Femur (tissue), 1 donor: ENCODE measurements around the gene ABCD1.
A peak's percentile ranks its signal among the peaks of the same experiment; 100 is the strongest.
"Not testable (repeated sequence)": the region's sequence is repeated elsewhere in the genome, so short reads cannot be mapped to it uniquely, and the experiment has no call there.

Experiments used
- DNase-seq: peaks from one replicate; pipeline ENCODE4 v3.0.0-alpha.2; 2017

Gene ABCD1

DNA sequence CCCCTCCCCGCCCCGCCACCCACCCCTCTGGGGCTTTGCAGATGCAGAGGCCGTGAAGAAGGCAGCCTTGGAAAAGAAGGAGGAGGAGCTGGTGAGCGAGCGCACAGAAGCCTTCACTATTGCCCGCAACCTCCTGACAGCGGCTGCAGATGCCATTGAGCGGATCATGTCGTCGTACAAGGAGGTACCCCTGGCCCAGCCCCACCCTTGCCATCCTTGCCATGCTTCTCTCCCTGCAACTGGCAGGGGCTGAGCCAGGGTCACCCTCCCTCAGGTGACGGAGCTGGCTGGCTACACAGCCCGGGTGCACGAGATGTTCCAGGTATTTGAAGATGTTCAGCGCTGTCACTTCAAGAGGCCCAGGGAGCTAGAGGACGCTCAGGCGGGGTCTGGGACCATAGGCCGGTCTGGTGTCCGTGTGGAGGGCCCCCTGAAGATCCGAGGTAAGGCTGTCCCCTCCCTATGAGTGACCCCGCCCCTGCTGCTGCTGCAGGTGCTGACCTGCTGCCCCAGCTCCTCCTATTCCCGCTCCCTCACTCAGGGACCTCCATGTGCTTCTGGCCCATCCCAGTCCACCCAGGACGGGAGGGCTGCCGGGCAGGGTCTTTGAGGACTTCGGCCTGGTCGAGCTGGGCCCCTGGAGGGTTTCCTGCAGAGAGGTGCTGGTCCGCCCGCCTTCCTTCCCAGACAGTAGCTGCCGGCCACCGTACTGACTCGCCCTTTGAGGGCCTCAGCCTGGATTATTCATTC, 11.6 kb downstream of the ABCD1 start:
- DNase-seq, result no peak

DNA sequence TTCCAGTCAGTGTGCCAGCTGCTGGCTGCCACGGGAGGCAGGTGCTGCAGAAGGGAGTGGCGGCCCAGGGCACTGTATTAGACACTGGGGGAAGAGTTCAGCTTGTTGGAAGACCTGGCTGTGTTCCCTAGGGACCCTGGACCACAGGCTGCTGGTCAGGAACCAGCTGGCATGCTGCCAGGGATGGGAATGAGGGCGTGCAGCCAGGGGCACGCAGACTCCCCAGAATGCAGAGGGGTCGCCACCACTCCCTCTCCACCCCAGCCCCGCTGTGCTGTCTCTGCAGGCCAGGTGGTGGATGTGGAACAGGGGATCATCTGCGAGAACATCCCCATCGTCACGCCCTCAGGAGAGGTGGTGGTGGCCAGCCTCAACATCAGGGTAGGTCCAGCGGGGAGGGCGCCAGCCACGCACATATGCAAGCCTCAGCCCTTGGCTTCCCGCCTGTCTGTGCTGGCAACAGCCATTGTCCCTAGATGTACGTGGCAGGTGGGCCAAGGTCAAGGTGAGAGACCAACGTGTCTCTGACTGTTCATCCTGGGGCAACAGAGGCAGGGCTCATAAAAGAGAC, 12.3 kb downstream of the ABCD1 start:
- no peak for DNase-seq

DNA sequence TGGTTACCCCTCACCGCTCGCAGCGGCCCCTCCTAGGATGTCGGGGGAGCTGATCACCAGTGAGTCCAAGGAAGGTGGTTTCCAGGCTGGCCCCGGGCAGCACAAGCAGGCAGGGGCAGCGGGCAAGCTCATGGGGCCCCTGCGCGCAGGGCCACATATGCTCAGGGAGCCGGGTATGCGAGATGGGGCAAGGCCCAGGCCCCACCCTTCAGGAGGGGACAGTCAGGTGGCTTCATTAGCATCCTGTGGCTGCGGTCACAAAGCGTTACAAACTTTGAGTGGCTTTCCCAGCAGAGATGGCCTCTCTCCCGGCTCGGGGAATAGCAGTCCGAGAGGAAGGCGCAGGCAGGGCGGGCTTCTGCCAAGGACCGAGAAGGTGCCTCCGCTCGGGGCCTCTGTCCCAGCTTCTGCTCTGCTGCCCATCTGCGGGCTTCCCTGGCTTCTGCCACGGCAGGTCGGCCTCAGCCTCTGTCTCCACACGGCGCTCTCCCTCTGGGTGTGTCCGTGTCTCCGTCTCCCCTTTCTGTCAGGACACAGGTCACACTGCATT, 13.5 kb downstream of the ABCD1 start:
- no peak for DNase-seq

DNA sequence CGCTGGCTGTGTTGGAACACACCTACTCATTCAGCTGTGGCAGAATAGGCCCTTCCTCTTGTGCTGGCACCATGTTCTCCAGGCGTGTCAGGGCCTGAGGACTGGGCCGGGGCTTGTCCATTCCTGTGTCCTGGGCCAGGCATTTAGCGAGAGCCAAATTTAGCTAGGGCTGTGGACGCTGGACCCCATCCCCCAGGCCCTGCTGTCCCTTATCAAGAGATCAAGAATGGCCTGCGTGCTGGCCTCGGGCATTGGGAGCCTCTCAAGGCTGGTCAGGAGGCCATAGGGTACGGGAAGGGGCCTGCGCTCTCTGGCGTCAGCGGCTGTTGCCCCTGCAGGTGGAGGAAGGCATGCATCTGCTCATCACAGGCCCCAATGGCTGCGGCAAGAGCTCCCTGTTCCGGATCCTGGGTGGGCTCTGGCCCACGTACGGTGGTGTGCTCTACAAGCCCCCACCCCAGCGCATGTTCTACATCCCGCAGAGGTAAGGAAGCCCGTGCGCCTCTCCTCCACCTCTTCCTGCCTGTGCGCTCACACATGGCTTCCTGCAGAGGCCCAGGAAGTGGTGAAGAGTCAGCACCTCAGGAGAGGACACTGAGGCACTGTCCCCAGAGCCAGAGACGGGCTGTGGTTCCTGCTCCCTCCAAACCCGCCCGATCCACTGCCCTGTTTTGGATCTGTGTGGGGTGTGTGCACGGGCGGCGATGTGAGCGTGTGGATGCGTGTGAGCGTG, 15.3 kb downstream of the ABCD1 start:
- no peak for DNase-seq

DNA sequence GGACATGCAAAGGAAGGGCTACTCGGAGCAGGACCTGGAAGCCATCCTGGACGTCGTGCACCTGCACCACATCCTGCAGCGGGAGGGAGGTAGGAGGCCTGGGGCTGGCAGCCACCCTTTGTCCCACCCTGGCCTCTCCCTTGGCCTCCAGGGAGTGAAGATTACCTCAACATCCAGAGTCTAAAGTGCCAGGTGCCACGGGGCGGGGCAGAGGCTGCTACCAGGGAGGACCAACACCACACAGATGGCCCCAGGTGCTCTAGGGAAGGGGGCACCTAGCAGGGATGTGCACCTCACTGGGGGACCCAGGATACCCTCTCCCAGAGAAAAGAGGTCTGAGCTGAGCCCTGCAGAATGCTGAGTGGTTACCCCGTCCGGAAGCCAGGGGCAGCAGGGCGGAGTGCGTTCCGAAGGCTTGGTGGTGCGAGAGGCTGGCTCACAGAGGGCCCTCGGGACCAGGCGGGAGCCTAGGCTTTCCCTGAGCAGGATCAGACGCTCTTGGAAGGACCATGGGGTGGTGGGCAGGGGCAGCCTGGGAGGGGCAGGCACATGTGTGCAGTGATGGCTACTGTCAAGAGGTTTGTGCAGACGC, 16.1 kb downstream of the ABCD1 start:
- no peak for DNase-seq

DNA sequence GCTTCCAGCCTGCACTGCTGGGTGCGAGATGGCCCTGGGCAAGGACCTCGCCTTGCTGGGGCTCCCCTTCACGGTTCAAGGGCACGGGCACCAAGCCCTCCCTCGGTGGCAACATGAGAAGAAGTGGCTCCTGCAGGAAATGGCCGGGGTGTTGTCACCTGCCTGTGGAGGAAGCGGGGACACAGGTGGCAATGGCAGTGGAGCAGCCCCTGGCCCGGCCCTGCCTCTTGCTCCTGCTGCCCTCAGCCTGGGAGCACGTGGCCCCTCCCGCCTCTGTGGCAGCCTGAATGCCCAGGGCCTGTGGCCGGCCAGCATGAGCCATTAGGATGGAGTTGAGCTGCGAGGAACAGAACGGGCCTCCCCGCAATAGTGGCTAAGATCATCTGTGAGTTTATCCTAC, 16.8 kb downstream of the ABCD1 start:
- no peak for DNase-seq

DNA sequence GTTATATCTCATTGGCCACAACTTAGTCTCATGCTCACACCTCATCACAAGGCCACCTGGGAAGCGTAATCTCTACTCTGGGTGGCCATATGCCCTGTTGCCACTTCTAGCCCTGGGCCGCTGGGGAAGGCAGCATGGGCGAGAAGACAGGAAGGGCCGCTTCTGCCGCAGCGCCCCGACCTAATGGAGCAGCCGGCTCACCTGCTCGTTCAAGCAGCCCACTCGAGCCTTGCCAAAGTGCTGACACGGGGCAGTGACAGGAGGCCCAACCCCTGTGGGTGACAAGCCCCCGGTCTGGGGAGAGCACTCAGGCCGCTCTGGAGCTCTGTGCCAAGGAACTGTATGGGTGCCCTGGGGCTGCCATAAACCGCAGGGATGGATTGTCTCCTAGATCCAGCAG, 17.5 kb downstream of the ABCD1 start:
- DNase-seq, result not testable (repeated sequence)

DNA sequence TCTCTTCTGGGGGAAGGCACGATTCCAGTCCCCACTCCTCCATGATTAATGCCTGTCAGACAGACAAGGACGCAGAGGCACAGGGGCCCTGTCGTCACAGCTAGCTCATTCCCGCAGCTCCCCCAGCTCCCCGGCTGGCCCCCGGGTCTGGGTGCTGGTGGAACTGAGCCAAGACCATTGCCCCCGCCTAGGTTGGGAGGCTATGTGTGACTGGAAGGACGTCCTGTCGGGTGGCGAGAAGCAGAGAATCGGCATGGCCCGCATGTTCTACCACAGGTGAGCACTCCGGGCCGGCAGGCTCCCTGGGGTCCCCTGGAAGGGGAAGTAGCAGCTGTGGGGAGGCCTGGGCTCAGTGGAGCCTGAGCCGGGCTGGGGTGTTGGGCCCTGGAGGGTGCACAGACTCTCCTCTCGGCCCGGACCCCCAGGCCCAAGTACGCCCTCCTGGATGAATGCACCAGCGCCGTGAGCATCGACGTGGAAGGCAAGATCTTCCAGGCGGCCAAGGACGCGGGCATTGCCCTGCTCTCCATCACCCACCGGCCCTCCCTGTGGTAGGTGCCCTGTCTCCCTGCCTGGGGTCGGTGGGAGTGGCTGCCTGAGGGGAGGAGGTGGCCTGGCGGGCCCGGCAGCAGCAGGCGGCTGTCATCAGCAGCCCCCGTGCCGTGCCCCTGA, 18.3 kb downstream of the ABCD1 start:
- DNase-seq, result not testable (repeated sequence)

DNA sequence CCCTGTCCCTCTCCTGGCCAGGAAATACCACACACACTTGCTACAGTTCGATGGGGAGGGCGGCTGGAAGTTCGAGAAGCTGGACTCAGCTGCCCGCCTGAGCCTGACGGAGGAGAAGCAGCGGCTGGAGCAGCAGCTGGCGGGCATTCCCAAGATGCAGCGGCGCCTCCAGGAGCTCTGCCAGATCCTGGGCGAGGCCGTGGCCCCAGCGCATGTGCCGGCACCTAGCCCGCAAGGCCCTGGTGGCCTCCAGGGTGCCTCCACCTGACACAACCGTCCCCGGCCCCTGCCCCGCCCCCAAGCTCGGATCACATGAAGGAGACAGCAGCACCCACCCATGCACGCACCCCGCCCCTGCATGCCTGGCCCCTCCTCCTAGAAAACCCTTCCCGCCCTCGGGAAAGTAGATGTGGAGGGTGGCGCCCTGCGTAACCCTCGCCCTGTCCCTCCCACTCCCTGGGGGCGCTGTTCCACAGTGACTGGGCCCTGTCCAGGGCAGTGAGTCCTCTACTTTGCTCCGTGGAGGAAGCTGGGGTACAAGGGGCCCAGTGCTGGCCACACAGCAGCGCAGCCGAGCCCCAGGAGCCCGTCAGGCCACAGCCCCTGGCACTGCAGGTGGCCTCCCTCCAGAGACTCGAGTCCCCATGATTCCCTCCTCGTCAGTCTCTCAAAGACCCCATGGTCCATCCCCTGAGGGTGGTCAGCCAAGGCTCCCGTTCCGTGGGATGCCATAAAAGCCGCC, 19.0 kb downstream of the ABCD1 start:
- DNase-seq, result peak; percentile 60

DNA sequence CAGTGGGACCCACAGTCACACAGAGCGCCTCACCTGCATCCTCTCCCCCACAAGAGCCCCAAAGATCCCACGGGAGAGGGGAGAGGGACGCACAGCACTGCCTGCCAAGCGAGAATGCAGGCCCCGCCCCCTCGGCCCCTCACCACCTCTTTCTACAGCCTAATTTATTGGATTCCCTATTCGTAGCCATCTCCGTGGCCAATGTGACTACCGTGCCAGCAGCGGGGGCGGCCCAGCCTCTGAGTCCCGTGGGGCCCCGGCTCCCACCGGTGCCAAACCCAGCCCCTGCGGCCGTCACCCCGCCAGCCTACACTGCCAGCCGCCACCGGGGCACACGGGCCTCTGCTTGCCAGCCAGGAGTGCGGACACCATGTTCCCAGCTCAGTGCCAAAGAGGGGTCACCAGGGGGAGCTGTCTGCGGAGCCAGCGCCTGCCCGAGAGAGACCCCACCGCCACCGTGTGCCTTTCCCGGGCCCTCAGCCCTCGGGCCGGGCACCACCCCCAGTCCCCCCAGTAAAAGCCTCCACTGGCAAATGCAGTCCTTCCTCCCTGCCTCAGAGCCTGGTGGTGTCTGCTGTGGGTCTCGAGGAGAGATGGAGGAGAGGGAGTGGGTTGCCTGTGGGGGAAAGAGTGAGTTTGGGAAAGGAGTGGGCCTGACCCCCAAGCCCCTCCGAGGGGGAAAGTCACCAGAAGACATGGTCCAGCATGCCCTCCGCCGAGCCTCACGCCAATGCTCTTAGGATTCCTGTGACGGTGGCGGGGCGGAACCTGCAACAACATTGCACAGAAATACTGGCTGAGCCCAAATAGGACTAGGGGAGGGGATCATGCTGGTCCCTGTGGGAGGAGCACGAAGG, 19.8 kb downstream of the ABCD1 start:
- DNase-seq, result no peak

DNA sequence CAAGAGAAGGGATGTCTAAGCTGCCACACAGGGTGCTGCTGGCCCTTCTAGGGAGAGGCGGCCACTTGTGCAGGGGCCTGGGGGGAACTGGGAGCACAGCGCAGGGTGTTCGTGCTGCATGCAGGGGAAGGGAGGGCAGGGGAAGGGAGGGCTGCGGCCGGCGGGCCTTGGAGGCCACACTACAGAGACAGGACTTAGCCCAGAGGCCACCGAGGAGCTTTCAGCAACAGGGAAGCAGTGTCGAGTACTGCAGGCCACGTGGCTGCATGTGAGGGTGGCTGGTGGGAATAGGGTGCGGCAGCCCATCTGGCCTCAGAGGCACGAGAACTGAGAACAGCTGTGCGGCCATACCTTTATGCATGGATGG, 20.4 kb downstream of the ABCD1 start:
- not testable (repeated sequence) for DNase-seq

DNA sequence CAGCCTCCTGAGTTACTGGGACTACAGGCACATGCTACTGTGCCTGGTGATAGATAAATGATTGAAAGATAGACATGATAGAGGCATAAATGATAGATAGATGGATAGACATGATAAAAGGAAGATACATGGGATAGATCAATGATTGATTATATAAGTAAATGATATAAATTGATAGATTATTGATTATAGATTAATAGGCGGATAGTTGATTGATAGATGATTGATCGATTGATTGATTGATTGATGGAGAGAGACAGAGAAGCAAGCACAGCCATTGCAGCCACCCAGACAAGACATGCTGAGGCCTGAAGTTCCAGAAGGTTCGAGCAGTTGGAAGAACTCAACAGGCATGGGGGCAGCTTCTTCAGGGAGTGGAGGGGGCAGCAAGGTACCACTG, 21.7 kb downstream of the ABCD1 start:
- DNase-seq, result no peak

DNA sequence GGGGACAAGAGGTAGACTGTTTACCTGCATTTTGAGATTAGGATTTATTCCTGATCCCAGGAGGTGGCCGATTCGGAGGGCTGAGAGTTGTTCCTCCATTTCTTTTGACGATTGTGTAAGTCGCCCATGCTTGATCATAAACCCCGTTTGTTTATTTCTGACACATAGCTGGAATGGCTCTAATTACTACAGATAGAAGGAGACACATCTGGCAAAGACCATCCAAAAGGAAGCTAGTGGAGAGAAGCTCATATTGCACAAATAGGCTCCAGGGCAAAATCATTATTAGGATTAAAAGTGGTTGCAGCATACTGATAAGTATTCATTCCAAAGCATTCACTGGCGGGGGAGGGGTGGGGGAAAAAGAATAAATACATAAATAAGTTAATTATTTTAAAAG, 22.3 kb downstream of the ABCD1 start:
- not testable (repeated sequence) for DNase-seq

DNA sequence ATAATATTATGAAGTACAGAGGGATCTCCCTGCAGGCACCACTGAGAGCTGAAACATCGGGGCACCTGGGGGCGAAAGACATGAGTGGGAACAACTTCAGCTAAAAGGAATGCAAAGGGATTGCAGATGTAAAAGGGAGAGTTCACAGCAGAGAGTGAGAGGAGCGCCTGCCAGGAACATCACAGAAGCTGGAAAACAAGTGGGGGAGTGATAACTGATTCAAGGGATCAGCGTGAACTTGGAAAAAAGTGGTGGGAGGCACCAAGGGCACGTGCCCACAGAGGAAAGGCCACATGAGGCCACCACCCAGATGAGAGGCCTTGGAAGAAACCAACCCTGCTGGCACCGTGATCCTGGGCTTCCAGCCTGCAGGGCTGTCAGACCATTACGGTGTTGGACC, 24.4 kb downstream of the ABCD1 start:
- not testable (repeated sequence) for DNase-seq

DNA sequence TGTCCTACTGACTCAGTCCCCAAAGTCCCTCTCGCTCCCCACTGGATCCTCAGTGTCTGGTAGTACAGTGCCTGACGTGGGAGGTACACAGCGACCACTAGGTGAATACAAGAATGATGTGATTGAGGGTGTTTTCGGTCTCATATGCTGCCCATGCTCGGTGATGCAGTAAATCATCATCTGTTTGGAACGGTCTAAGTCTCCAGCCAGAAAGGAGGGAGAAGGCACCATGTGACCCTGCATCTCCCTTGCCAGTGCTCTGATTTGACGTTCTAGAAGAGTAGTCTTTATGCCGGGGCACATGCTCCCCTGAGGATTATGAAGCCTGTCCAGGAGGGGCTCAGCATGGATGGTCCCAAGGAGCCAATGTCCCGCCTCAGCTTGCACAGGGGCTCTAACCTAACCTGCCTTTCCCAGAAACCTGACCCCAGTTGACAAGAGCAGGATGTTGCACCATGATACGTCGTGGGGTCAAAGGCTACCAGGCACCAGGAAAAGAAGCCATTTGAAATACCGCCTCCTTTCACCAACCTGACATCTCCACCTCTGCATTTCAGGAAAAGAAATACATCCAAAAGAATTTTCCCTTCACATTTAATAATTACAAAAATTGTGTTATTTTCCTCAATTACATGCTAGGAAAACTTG, 25.6 kb downstream of the ABCD1 start:
- DNase-seq, result no peak

DNA sequence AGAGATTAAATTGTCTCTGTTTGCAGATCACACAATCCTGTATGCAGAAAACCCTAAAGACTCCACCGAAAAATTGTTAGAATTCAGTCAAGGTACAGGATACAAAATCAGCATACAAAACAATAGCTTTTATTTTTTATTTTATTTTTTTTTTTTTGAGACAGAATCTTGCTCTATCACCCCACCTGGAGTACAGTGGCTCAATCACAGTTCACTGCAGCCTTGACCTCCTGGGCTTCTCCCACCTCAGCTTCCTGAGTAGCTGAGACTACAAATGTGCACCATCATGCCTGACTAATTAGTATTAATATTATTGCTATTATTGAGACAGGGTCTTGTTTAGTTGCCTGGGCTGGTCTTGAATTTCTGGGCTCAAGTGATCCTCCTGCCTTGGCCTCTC, 30.5 kb downstream of the ABCD1 start:
- DNase-seq, result no peak

DNA sequence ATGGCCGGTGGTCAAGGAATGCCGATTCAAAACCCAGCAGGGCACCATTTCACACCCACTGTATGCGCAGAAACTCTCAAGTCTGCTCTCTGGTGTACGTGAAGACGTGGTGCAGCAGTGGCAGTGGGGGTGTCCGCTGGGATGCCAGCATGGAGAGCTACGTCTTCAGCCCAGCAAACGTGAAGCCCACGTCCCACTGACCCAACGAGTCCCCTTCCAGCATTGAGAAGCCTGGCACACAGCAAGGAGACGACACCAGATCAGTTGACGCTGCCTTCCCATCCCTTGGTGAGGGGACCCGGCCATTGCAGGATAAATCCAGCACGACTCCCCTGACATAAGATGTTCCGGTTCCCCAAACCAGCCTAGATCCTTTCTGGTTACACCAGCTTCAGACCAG, 37.2 kb downstream of the ABCD1 start:
- no peak for DNase-seq

DNA sequence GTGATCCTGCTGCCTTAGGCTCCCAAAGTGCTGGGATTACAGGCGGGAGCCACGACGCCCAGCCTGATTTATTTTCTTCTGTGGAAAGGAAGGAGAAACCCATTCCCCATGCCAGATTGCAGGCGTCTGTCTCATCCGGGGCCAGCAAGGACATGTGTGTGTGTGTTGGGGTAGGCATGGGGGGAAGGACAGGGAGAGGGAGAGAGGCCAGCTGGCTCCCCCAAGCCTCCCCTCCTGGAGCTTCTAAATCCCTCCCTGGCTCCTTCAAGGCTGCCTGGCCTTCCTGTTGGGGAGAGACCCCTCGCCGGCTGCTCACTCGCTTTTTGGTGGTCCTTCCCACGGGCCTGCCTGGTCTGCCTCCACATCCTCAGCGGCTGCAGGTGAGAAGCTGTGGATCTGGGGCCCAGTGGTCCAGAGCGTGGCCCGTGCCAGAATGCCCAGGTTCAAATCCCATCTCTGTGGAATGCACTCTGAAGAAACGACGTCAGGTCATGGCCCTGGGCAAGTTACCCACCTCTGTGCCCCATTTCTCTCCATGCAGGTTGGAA, 38.0 kb downstream of the ABCD1 start:
- no peak for DNase-seq

DNA sequence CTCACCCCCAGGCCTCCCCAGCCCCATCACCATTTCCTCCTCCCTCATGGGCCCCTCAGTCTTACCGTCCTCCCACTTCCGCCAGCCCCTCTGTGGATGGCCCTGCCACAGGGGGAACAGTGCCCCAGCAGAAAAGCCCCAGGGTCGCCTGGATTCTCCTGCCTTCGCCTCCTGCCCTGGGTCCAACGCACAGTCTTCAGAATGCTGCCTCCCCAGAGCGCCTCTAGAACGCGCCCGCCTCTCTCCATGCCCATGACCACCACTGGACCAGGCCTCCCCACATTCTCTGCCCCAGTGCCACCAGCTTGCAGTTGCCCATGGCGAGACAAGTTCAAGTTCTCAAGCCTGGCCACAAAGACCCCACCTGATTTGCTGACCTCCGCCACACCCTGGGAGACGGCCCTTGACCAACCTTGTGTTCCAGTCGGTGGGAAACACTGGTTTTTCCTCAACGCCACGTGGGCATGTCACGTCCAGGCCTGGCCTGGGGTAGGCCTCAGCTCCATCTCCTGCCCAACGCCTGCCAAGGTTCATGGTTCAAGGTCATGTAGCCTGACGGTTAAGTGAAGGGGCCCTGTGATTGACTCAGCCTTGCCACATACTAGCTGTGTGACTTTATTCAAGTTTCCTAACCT, 38.8 kb downstream of the ABCD1 start:
- no peak for DNase-seq
